Measurements from ENCODE around the gene SPACA5B. TPM values are rescaled to one million over a fixed set of nuclear protein-coding genes. Genes with fewer than 3 reads are reported as not detected.
"Not testable (repeated sequence)": the region's sequence is repeated elsewhere in the genome, so short reads cannot be mapped to it uniquely, and the experiment has no call there.

Gene SPACA5B
- total RNA-seq, 5 donors from 2014 or later (not counting 1 experiment from before 2014, with no cell fraction given) = not detected

GRCh38 chrX:48180811-48181210 is 50.4 kb downstream of the SPACA5B start:
- peaks cover 4 to 22% of the 10 kb centered on the region in 2 donors for H3K27me3 Mint-ChIP-seq
- H3K4me3 Mint-ChIP-seq = no peak overlapping the region
- H3K36me3 Mint-ChIP-seq = no peaks in the 10 kb centered on the region
- Histone ChIP-seq H3K27me3 (replicated peaks in 1 of 2; ENCODE audit: control insufficient read depth in 2 of 2, extremely low read depth in 1 of 2, insufficient read depth in 2 of 2, low read length in 1 of 2) (peaks cover 0 to 2% of the 10 kb centered on the region in 2 experiments), H3K27ac (ENCODE audit: low read length) (no peak overlapping the region), H3K4me1 (ENCODE audit: control insufficient read depth in 1 of 2, extremely low read depth in 1 of 2, insufficient read depth in 2 of 2, low read length in 2 of 2) (no peaks in the 10 kb centered on the region), H3K36me3 (ENCODE audit: control insufficient read depth in 2 of 2, extremely low read depth in 1 of 2, insufficient read depth in 1 of 2, low read length in 1 of 2) (no peaks in the 10 kb centered on the region), H3K9me3 (no peaks in the 10 kb centered on the region), H3K4me3 (ENCODE audit: control insufficient read depth in 1 of 2, extremely low read depth in 1 of 2, low read length in 1 of 2) (no peak overlapping the region)
- H3K27ac Mint-ChIP-seq = no peak overlapping the region
- no peaks in the 10 kb centered on the region for H3K9me3 Mint-ChIP-seq
- DNase-seq (no peak), ATAC-seq (replicated peaks in 1 of 4) (no peak)
- CTCF ChIA-PET = no interaction called here
- H3K4me1 Mint-ChIP-seq = no peaks in the 10 kb centered on the region
- POLR2A ChIA-PET = no interaction called here
- no CpG with 5 or more reads among the region's 4 CpGs for WGBS (ENCODE audit: insufficient coverage)

GRCh38 chrX:48181882-48182281 is 51.5 kb downstream of the SPACA5B start:
- H3K36me3 Mint-ChIP-seq; ATAC-seq (replicated peaks in 1 of 4); H3K4me1 ChIP-seq (ENCODE audit: control insufficient read depth in 1 of 2, extremely low read depth in 1 of 2, insufficient read depth in 2 of 2, low read length in 2 of 2); H3K4me3 Mint-ChIP-seq; H3K36me3 ChIP-seq (ENCODE audit: control insufficient read depth in 2 of 2, extremely low read depth in 1 of 2, insufficient read depth in 1 of 2, low read length in 1 of 2); H3K4me3 ChIP-seq (ENCODE audit: control insufficient read depth in 1 of 2, extremely low read depth in 1 of 2, low read length in 1 of 2); H3K9me3 Mint-ChIP-seq; H3K27me3 ChIP-seq (replicated peaks in 1 of 2; ENCODE audit: control insufficient read depth in 2 of 2, extremely low read depth in 1 of 2, insufficient read depth in 2 of 2, low read length in 1 of 2); H3K27ac Mint-ChIP-seq; POLR2A ChIA-PET; H3K4me1 Mint-ChIP-seq; H3K27ac ChIP-seq (ENCODE audit: low read length); H3K9me3 ChIP-seq; DNase-seq; CTCF ChIA-PET: not testable (repeated sequence)
- no CpG with 5 or more reads among the region's 5 CpGs for WGBS (ENCODE audit: insufficient coverage)
- peaks cover 5 to 25% of the 10 kb centered on the region in 2 donors for H3K27me3 Mint-ChIP-seq

Other genes starting within 250 kb of the SPACA5B start
- gene ZNF182, start 126.6 kb upstream of the SPACA5B start, total RNA-seq = 10 to 100 TPM in 3 of 5 donors, 1 to 10 TPM in 2; 7.7 to 13.0 (median 11.4) TPM
- gene SPACA5, start 123.6 kb upstream of the SPACA5B start, total RNA-seq = not detected
- 1 to 10 TPM; 2.1 to 3.3 (median 2.7) TPM for gene ZNF630, start 59.0 kb upstream of the SPACA5B start, total RNA-seq
- not detected for gene SSX5, start 66.2 kb downstream of the SPACA5B start, total RNA-seq
- gene SSX1, start 124.8 kb downstream of the SPACA5B start, total RNA-seq = under 1 TPM in 3 of 5 donors, not detected in 2; 0.26 to 0.32 (median 0.29) TPM
- not detected for gene SSX3, start 226.1 kb downstream of the SPACA5B start, total RNA-seq